CD4-positive, alpha-beta T cell treated with Interleukin-2 at 100 ng/mL for 4 hours (primary cell): ENCODE data around the gene CDC45.

Experiments used
- DNase-seq: peaks from one replicate; pipeline ENCODE4 v3.0.0-alpha.2; 2020; ENCODE audit warnings: low spot score

Gene CDC45

DNA sequence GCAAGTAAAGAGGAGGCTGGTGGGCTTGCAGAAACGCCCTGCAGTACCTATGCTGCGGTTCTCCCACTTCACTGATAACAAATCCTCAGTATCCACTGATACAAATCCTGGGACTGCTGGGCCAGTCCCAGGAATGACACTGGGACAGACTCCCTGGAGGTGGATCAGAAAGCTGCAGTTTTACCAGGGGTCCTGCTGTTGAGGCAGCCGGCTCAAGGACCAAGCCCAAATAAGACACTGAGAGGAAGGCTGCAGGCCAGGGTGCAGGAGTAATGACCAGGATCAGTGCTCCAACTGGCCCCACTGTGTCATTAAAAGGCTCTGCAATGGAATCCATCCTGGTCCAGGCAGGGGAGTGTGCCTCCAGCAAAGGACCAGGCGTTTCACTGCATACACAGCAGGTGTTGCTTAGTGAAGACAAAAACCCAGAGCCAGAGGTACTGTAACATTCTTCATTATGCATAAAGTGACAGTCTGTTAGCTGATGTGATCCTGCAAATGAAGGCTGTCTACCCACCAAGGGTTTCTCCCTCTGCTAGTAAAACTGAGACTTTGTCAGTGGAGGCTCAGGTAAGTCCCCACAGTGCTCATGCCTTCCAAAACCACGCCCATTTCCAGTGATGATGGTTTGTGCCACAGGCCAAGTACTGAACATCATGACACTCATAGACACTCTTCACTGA lies 30.8 kb upstream of the CDC45 start:
- no peak for DNase-seq

- DNase-seq: no peak
Measured at GRCh38 chr22:19449422-19449767, 30.3 kb upstream of the CDC45 start.

- no peak for DNase-seq
Measured at GRCh38 chr22:19450363-19451175, 29.2 kb upstream of the CDC45 start.

GRCh38 chr22:19451570-19451969 lies 28.1 kb upstream of the CDC45 start:
- no peak for DNase-seq

DNA sequence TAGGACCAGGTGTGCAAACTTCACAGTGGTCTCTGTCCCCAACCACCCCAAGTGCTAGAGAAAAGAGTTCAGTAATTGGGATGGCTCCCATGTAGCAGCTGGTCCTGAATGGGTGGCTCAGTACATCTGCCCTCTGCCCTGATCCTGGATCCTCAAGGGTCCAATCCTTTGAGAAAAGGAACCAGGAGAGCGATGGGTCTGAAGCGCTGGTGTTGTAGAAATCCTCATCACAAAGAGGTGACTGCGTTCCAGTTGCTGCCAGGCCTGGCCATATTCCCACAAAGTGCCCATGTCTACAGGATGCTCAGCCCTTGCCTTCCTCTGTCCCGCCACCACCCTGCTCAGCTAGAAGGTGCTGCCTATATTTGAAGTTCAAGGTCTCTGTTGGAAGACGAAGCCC lies 26.0 kb upstream of the CDC45 start:
- no peak for DNase-seq

GRCh38 chr22:19454156-19454555 lies 25.6 kb upstream of the CDC45 start:
- no peak for DNase-seq

DNA sequence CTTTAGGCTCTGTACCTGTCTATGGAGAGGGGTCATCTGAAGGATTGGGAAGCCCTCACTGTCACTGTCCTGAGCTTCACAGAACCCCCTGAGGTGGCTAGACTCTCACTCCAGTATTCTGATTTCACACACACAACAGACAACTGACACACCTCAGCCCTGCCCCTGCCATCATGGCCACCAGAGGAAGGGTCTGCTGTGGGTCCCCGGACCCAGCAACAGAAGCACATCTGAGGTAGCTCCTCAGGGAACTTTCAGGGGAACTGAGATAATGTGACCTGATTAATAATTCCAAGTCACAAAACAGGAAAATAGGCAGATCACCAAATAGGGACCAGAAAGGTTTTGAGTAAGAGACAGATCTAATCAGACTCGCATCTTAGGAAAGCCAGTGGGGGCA lies 24.7 kb upstream of the CDC45 start:
- DNase-seq: no peak

GRCh38 chr22:19455585-19456370 lies 23.9 kb upstream of the CDC45 start:
- DNase-seq: no peak

DNA sequence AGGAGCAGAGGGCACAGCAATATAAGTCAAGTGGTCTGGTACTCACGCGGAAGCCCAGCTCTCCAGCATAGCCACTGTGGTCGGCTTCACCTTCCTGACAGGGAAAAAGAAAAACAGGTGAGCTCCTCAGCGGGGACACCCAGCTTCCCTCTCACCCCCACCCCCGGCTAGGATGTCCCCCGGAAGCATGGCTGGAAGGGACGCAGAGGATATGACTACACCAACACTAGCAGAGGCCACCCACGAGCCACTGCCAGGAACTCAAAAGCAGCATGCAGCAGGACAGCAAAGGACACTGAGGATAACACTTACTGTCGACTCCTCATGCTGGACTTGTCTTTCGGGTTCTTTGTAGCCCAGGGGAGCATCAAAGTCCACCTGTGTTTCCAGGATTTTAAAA lies 23.2 kb upstream of the CDC45 start:
- DNase-seq: no peak

GRCh38 chr22:19457828-19458428 lies 21.8 kb upstream of the CDC45 start:
- no peak for DNase-seq

DNA sequence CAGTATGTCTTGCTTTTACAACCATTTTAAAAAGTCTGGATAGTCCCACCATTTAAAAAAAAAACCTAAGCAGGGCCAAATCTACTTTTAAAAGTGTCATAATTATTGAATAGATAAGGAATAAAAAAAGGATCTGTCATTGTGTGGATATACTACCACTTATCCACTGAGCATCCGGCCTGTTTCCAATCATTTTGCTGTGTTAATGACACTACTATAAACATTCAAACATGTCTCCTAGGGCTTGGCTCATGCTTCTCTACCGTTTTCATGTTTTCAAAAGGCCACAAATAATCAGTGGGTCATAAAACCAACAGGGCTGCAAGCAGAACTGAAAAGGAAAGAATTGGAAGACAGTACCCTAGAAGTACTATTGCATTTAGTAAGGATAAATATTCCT lies 19.7 kb upstream of the CDC45 start:
- DNase-seq: no peak

- DNase-seq: no peak
Measured at GRCh38 chr22:19461506-19461905, 18.2 kb upstream of the CDC45 start.

DNA sequence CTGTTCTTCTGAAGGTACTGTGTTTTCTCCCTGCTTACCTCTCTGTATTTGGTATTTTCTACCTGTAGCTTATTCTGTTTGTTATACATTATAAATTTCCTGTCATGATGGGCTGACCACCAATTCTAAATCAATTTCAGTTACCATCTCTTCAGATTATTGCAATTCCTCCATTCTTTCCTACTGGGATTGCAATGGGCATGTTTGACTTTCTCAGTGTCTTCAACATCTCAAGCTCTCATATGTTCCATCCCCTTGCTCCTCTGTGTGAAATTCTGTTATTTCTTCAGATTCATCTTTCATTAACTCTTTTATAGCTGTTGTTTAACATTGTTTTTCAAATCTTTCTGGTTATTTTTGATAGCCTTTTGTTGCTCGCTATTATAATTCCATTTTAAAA lies 16.7 kb upstream of the CDC45 start:
- no peak for DNase-seq

- DNase-seq: no peak
Measured at GRCh38 chr22:19463491-19464469, 15.9 kb upstream of the CDC45 start.

DNA sequence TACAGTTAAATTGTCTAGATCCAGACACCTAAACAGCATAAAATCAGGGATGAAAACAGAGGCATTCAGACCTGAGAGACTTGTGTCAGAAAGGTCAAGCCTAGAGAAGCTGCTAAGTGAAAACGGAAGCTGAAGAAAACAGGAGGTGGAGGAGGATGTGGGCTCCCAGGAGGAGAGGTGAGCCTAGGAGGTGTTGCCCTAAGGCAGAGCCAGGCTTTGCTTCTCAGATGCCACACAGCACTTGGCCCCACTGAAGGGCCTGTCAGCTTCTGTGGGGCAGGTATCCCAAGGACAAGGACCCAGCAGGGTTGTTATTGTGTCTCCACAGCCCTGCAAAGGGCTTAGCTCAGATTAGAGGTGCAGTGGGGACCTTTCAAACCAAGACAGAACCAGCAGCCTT lies 15.2 kb upstream of the CDC45 start:
- no peak for DNase-seq

- DNase-seq: no peak
Measured at GRCh38 chr22:19464975-19465374, 14.7 kb upstream of the CDC45 start.

DNA sequence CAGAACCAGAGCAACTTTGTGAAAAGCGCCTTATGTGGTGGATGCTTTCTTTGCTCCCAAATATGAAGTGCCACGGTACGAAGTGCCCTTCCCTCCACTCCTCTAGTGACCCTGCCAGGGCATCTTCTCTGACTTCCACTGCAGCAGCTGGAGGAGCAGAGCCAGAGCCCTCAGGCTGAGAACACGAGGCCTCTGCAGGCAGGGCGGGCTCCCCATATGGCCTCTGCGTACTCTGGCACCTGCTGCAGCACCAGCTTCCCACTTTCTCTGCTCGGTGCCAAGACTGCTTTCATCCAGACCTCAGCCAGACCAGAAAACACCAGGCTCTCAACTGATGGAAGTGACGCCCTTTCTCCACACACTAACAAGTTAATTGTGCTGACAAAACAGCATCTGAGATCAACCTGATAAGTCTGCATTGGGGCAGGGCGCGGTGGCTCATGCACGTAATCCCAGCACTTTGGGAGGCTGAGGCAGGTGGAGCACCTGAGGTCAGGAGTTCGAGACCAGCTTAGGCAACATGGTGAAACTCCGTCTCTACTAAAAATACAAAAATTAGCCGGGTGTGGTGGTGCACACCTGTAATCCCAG lies 13.5 kb upstream of the CDC45 start:
- no peak for DNase-seq

DNA sequence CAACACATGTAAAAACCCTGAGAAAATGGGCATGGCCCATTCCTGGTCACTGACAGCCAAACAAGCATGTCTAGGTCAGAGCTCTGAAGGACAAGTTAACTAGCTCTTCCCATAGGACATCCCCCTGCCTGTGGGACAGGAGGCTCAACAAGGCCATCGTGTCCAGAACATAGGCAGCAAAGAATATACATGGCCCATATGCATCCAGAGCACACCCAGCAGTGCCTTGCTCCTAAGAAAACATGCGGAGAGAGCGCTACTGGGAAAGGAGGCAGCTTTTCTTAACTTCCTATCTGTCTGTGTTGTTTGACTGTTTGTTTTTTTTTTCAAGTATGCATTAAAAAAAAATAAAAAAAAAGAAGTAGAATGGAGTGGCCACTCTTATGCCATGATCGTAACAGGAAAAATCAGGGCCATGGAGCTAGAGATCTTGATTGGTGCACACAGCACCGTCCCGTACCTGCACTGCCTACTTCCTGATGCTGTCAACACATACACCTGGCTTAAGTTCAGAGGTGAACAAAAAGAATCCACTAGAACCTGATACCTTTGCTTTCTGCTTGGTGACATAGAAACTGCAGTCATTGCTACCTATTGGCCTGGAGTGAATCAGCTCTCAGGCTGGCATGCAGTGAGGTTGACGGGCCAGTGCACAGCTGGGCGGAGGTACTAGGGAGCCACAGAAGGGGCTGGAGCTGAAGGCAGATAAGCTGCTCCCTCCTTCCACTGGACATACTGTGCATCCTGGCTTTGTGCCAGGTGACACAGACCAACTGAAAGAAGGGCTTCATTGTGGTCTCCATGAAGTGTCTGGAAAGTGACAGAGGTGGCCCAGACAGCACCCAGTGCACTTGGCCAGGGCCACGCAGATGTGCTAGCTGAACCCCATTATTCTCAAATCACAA lies 12.6 kb upstream of the CDC45 start:
- DNase-seq: no peak

DNA sequence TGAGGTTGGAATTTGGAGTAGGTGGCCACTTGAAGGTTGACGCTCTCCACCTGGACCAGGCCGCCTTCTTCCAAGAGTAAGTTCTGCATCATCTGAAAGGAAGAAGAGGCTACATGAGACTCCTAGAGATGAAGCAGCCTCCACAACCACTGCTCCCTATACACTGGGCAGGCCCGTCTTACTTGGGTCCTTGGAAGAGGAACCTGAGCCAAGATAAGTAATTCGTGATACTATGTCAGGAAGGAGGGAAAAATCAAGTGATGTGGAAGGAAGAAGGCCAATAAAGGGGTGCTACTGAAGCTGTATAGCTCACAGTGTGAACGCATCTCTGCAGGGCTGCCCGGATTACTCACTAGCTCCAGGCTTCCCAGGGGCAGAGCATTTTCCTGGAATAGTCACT lies 11.8 kb upstream of the CDC45 start:
- DNase-seq: no peak

DNA sequence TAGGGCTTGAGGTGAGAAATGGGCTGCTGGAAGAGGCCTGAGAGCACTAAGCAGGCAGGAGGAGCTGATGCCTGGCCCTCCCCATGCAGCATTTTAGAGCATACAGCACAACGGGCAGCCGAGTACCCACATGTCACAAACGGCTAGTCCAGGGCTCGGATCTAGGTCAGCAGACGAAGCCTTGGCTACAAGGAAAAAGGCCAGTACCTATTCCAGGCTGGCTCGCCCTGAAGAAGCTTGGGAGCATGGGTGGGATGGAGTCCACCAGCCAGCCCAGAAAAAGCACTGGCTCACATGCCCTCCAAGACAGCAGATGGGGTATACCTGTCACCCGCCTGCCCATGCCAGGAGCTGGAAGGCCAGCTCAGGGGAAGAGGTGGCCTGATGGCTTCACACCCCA lies 10.3 kb upstream of the CDC45 start:
- no peak for DNase-seq
